ENCODE measurements around the gene CTSD.

DNA sequence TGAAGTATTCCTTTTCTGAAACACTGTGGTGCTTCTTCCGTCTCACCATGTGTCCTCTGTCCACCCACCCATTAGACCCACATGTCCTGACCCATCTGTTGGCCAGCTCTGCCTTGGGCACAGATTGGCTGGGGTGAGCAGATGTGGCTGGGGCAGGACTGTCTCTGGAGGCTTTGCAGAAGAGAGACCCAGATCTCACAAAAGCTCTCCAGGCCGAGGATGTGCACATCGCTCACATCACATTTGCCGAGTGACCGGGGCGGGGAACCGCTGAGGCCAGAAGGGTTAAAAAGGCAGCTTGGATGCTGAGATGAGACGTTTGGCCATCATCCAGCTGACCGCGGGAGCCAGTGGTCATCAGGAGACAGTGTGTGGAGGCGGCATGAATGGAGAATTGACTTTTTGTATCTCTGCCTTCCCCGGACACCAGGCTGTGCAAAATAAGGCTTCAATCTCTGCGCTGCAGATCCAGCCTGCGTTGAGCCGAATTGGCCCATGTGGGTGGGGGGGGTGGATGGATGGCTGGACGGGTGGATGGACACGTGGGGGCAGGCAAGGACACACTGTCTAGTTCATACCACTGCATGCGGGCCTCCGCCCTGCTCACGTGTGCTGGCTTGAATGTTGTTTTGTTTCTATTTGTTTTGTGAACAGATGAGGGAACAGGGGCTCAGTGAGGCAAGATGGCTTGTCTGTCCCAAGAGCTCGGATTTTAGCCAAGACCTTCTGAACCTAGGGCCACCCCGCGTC, 19.4 kb downstream of the CTSD start:
- no peak for TF ChIP-seq POLR2A (IDR thresholded peaks at IDR 0.05)
- TF ChIP-seq, protein P1, sequence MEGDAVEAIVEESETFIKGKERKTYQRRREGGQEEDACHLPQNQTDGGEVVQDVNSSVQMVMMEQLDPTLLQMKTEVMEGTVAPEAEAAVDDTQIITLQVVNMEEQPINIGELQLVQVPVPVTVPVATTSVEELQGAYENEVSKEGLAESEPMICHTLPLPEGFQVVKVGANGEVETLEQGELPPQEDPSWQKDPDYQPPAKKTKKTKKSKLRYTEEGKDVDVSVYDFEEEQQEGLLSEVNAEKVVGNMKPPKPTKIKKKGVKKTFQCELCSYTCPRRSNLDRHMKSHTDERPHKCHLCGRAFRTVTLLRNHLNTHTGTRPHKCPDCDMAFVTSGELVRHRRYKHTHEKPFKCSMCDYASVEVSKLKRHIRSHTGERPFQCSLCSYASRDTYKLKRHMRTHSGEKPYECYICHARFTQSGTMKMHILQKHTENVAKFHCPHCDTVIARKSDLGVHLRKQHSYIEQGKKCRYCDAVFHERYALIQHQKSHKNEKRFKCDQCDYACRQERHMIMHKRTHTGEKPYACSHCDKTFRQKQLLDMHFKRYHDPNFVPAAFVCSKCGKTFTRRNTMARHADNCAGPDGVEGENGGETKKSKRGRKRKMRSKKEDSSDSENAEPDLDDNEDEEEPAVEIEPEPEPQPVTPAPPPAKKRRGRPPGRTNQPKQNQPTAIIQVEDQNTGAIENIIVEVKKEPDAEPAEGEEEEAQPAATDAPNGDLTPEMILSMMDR (IDR thresholded peaks at IDR 0.05), result no peak
